ENCODE measurements around the gene OR10AG1. TPM values are rescaled to one million over a fixed set of nuclear protein-coding genes. Genes with fewer than 3 reads are reported as not detected.

Gene OR10AG1, protein sequence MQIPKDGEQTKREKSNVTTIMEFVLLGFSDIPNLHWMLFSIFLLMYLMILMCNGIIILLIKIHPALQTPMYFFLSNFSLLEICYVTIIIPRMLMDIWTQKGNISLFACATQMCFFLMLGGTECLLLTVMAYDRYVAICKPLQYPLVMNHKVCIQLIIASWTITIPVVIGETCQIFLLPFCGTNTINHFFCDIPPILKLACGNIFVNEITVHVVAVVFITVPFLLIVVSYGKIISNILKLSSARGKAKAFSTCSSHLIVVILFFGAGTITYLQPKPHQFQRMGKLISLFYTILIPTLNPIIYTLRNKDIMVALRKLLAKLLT
- not detected for polyA plus RNA-seq (2013, experiment 1 of 2; ENCODE audit: insufficient read length)
- not detected for polyA plus RNA-seq (2013, experiment 2 of 2; ENCODE audit: insufficient read length)

GRCh38 chr11:55969845-55970244 lies at the start of gene OR10AG1:
OR10AG1 (minus strand) TSS chr11:55969945; CDS start chr11:55969907, 38 bp downstream.
- DNase-seq = no peak

DNA sequence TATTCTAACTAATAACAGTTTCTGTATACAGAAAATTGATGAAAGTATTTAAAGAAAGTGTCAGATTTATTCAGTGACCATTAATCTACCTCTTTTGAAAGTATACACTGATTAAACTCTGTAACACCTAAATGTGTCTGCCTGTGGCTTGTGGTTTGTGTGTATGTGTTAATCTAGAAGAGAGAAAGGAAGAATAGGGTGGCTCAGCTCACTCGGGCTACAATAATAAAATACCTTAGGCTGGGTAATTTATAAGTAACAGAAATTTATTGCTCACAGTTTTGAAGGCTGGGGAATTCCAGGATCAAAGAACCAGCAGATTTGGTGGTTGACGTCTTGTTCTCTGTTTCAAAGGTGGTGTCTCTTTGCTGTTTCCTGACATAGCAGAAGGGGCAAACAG lies 44.1 kb upstream of the OR10AG1 start:
- DNase-seq = no peak

DNA sequence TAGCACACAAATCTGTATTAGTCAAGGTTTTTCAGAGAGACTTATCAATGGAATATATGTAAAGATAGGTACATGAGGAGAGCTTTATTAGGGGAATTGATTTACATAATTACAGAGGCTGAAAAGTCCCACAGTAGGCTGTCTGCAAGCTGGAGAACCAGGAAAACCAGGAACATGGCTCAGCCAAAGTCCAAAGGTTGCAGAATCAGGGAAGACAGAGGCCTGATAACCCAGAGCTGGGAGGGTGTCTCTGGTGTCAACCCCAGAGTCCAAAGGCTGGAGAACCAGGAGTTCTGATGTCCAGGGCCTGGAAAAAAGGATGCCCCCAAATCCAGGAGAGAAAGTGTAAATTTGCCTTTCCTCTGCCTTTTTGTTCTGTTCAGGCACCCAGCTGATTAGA lies 41.0 kb upstream of the OR10AG1 start:
- no peak for DNase-seq

DNA sequence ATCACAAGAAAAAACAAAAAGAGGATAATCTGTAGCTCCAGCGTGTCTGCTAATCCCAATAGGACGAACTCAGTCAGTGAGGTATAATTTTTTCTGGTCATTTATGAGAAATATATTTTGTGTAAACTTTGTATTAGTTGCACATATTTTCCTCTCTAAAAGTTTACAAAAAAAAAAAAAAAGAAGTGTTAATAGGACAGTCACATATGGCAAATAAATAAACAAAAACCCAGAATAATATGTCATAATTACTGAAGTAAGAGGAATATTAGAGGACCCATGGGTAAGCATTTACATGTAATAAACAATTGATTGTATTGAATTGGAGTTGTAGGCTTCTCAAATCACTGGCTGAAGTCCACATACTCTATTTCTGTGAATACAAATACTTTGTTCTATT lies 24.8 kb upstream of the OR10AG1 start, which contains the start of gene OR5F1:
Gene OR5F1 (minus strand): TSS at position 101 of the 400 bp plus-strand sequence. CDS start 0 bp downstream, at position 101.
- no peak for DNase-seq

DNA sequence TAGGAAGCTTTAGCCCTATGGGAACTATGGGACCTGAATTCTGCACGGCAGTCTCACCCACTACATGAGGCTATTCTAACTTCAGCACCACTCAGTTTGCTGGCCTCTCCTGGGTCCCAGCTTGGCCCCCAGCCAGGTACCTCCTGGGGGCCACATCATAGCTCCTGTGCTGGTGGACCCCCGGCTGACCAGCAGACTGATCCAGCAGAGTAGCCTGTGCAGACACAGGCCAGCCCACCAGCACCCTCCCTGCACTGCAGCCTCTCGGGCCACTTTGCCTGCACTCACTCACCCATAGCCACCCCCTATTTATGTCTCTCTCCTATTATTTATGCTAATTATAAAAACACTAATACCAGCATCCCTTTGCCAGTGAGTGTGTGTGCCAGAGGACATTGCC lies 1.2 kb upstream of the OR10AG1 start:
- DNase-seq = no peak

GRCh38 chr11:55967914-55968313 lies 1.8 kb downstream of the OR10AG1 start:
- DNase-seq = no peak

DNA sequence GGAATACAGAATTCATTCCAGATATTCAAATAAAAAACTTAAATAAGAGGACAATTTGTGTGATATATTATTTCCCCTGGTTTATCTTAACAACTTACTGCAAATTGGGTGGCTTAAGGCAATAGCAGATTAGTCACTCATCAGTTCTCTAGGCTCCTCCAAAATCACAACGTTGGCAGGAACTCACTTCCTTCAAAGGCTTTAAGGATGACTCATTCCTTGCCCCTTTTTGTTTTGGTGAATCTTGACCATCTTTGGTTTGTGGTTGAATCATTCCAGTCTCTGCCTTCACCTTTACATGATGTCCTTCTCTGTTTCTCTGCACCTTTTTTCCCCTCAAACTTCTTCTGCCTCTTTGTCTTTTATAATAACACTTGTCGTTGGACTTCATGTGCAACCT lies 3.4 kb downstream of the OR10AG1 start:
- no peak for DNase-seq

DNA sequence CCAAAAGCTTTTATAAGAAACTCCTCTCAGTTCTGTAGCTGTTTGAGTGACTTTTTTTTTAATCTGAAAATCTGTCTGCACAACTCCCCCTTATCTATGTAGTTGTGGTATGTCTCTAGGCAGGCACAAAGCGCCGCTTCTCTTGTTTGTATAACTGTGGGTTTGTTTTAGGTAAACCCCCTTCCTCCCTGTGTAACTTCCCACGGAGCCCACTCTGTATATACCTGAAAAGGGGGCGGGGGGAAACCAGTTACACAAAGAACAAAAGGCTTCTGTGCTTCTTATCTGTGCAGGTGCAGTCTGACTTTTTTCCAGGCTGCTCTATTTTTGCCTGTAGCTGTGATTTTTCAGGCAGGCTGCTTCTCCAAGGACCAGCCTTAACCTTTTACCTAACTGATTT lies 13.2 kb downstream of the OR10AG1 start:
- DNase-seq = no peak

DNA sequence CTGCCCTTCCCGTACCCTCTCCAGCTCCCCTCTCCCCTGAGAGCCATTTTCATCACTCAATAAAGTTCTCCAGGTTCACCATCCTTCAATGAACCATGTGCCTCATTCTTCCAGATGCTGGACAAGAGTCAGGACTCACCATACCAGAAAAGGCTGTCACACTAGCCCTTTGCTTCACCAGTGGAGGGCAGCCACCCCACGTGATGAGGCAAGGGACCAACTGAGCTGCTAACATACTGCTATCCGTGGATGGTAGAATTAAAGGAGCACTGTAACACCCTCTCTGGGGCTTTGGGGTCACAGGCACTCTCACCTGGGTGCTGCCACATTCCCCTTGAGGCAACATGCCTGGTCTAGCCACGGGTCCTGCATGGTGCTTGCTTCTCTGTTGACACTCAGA lies 20.4 kb downstream of the OR10AG1 start:
- DNase-seq = no peak

DNA sequence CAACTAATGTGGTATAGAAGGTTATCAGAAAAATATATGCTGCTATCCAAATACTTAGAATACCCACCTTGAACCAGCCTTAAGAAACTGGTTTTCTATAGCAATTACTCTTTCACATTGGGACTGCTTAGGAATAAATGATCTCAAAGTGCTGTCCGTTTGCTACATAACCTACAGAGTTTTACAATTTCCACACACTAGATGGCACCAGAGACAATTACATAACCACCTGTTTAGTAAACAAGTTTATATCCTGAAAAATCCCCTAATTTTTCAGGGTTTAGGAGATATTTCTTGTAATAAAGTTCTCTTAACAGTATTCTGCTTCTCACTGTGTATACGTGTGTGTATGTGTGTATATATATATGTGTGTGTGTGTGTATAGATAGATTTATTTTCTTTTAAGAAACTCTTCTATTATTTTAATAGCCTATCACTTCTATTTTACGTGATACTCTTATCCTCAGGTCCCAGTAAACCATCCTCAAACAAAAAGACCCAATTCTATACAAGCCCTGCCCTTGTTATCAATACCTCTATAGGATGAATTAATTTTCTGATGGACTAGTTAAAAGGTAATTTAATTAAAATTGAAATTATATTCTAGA lies 26.9 kb downstream of the OR10AG1 start:
- peak; percentile 7 for DNase-seq

DNA sequence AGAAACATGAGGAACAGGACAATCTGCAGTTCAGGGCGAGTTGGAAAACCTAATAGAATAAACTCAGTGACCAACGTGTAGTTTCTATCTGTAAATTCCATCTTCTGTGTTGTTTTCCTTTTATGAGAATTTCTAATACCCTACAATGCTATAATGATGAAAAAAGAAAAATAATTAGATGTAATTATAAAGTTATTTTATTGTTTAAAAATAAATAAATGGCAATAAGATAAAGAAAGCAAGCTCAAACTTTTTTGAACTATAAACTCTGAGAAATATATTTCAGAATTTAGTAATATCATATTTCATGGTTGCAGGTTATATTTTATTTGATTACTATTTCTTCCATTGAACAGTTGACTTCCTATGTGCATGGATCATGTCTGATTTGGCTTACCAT lies 33.4 kb downstream of the OR10AG1 start, which contains the start of gene OR5I1:
Gene OR5I1 (minus strand): TSS at position 101 of the 400 bp plus-strand sequence. CDS start 0 bp downstream, at position 101.
- DNase-seq = no peak

DNA sequence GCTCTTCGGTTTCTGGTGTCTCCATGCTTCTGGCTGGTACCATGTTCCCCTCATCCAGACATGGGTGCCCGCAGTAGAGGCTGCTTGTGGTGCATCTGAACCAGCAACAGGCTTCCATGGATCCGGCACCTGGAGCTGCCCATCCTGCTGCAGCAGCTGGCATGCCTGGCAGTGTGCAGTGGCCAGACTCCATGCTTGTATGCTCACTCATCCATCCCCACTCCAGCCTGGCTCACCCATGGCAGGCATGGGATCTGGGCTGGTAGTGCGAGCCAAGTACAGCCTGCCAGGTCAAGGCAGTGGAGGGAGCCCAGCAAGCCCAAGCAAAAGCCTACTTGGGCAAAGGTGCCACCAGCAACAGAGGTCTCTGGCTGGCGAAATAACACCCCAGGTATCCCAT lies 49.2 kb downstream of the OR10AG1 start:
- no peak for DNase-seq
